Inflammatory macrophage treated with lipopolysaccharide for 4 hours (primary cell): Measurements from ENCODE around the gene GPC5.
A peak's percentile ranks its signal among the peaks of the same experiment; 100 is the strongest.
"Not testable (repeated sequence)": the region's sequence is repeated elsewhere in the genome, so short reads cannot be mapped to it uniquely, and the experiment has no call there.

ENCODE experiments used
- DNase-seq: peaks from one replicate; pipeline ENCODE4 v3.0.0-alpha.2; 2020

Gene GPC5

DNA sequence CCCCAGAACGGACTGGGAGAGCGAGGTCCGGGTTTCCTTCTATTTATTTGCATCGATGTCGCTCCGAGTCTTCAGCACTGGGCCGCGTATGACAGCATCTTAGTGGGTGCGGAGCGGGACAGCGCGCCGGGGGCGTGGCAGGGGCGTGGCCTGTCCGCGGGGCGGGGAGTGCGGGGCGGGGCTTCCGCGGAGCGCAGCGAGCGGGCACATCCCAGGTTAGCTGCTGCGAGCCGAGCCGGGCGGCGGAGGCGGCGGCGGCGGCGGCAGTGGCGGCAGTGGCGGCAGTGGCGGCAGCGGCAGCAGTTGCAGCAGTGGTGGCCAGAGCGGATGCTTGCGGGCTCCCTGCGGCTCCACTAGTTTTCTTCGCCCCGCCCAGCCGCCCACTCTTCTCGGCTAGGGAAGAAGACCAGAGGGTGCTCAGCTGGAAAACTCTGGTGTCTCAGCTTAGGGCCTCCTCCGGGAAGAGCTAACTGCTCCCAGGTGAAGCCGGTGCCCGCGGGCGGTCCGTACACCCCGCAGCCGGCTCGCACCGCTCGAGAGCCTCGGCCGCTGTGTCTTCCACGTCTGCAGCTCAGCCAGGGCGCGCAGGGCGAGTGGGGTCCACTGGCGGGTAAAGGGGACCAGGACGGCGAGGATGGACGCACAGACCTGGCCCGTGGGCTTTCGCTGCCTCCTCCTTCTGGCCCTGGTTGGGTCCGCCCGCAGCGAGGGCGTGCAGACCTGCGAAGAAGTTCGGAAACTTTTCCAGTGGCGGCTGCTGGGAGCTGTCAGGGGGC, at the start of gene GPC5:
Gene GPC5 (plus strand): TSS at position 209 of the 776 bp plus-strand sequence.
- DNase-seq, result peak; percentile 76

DNA sequence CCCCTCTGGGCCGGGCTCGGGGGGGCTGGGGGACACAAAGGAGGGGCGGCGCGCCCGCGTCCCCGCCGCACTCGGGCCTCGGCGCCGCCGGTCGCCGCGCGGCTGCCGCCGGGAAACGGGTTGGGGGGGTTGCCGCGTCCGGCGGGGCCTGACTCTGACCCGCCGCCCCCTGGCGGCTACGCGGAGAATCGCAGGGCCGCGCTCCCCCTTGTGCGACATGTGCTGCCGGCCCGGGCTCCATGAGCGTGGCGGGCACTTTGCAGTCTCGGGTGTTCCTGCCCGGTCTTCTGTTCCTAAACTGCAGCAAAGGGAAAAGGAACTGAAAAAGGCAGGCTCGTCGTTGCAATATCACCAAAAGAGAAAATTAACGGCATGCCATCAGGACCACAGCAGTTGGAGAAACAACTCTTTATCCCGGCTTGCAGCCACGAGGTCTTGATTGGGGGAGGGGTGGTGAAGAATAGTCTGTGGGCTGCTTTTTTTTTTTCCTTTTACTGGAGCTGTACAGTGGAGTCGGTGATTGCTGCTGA, 49.5 kb upstream of the GPC5 start:
- peak; percentile 88 for DNase-seq

DNA sequence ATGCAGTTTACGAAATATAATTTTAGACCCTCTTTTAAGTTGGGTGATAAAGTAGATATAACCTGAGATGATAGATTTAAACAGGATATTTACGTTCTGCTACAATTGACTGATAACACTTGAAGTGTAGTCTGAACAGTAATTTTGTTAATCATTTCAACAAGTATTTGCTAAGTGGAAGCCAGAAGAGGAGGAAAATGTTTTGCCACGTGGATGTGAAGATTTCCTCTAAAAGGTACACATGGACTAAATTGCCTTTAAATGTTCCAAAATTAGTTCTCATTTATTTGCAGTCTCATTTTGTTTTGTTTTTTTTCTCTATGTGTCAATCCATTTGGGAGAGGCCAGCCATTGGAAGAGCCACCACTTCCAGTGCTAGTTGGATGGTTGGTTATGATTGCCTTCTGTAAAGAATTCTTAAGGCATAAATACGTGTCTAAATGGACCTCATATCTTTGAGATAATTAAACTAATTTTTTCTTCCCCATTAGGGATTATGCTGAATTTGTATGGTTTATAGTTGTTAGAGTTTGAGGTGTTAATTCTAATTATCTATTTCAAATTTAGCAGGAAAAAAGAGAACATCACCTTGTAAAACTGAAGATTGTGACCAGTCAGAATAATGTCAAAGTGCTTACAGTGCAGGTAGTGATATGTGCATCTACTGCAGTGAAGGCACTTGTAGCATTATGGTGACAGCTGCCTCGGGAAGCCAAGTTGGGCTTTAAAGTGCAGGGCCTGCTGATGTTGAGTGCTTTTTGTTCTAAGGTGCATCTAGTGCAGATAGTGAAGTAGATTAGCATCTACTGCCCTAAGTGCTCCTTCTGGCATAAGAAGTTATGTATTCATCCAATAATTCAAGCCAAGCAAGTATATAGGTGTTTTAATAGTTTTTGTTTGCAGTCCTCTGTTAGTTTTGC, 48.2 kb upstream of the GPC5 start:
- DNase-seq, result no peak

DNA sequence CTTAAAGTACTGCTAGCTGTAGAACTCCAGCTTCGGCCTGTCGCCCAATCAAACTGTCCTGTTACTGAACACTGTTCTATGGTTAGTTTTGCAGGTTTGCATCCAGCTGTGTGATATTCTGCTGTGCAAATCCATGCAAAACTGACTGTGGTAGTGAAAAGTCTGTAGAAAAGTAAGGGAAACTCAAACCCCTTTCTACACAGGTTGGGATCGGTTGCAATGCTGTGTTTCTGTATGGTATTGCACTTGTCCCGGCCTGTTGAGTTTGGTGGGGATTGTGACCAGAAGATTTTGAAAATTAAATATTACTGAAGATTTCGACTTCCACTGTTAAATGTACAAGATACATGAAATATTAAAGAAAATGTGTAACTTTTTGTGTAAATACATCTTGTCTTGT, 47.3 kb upstream of the GPC5 start:
- DNase-seq, result no peak

DNA sequence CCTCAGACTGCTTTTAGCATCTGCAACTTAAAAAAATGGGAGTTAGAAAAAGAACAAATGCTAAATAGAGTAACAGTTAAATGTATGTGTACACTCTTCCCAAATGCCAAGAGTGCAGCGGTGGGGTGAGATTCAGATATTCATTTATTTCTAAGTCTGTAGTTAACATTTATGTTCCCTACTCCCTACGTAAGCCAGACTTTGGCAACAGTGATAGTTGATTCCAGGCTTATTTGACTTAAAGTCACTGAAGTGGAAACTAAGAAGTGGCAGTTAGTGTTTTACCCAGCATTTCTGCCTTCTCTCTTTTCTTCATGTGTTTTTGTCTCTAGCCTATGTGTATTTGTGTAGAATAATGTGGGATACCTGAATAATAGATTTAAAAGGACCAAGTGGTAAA, 46.4 kb upstream of the GPC5 start:
- no peak for DNase-seq

DNA sequence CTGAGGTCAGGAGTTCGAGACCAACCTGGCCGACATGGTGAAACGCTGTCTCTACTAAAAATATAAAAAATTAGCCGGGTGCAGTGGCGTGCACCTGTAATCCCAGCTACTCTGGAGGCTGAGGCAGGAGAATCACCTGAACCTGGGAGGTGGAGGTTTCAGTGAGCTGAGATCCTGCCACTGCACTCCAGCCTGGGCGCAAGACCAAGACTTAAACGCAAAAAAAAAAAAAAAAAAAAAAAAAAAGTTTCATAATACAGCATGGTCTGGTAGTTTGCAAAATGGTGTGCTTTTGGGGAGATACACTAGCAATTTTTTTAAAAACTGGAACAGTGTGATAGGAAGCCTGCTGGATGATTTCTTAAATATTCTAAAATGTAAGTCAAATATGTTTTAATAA, 45.5 kb upstream of the GPC5 start:
- DNase-seq, result not testable (repeated sequence)

DNA sequence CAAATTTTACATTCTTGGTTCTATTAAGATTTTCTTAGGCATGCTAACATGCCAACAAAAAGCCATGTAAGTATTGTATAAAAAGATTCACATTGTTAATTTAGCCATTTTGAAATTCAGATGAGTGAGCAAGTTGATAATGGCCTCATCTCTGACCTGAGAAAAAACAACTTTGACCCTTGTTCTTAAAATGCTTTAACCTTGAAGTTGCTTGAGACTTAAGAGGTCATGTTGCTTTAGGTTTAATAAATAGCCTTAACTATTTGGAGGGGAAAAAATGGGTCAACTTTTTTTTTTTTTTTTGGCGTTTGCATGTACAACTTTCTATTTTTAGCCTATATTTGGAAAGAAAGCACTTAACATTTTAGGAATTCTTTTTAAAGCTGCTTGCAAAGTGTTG, 44.9 kb upstream of the GPC5 start:
- no peak for DNase-seq

DNA sequence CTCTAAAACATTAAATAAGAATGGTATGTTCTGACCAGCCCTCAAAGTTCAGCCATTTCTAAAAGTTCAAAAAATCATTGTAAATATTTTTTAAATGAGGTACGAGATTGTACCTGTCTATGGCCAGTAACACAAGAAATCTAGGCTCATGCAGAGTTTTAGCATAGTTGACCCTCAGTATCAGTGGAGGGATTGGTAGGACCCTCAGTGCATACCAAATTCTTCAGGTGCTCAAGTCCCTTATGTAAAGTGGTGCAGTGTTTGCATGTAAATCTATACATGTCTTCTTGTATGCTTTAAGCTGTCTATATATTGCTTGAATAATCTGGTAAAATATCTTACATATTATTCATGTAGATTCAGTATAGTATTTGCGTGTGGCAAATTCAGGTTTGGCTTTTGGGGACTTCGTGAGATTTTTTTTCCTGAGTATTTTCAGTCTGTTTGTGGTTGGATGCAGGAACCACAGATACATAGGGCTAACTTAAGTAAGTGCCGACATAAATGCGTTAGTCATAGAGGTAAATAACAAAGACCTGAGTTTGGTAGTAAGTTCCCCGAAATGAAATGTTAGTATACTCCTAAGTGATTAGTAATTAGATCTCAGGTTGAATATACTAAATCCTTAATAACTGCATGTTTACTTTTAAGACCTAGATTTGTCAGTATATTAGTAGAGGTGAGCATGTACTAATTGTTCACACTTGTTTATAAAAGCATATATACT, 43.2 kb upstream of the GPC5 start:
- DNase-seq, result no peak

DNA sequence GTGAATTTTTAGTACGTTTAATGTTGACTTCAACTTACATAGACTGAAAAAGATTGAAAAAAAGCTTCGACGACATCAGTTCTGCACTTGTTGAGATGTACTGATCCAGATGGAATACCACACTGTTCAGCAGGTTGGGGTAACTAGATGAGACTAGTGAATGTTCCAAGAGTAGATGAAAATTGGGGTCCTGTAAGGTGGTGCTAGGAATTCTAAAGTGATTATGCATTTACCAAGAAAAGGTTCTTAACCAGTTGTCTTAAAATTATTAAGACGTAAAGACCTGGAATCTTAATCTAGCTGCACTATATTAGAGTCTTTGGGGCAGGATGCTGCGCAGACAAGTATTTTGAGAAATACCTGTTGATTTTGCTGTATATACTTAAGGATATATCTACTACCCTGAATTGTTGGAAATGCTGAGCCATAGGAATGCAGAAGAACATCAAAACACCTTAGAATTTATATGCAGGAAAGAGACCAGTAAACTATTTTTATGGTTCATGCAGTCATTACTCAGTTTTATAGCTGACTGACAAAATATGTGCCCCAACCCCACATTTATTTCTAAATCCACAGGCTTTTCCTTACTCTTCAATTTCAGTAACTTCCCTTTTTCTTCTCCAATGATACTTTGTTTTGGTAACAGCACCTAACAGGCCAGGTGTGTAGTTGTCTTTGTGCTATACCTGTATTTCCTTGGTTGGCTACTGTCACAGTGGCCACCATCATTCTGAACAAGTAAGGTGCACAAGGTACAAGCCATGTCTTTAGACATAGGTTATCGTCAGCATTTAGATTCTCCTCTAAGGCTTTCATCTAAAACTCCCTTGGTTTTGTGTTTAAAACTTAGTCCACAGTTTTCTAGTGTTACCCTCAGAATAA, 42.4 kb upstream of the GPC5 start:
- no peak for DNase-seq

DNA sequence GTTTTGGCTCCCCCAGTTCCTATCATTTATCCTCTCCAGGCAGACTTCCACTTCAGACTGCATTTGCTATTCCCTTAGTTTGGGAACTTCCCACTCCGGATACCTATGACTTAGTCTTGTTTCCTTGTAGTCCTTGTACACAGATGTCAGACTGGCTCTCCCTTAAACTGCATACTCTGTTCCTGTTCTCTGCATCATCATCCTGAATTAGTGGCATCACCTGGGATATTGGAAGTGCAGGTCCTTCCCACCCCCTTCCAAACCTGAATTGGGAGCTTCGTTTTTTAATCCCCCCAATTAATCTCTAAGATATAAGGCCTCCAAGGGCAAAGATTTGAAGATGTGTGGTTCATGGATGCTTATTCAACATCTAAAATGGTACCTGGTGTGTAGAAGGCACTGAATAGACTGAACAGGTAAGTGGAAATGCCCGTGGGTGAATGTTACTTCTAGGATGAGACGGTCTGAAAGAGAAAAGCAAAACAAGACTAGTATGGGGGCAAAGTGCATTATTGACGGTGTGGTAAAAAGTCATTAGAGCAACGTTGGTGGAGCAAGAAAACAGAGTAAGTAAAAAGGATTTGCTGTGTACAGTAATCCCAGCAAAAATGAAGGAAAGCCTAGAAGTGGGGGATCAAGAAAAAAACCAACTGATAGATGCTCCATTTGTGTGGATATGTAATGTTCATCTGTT, 41.4 kb upstream of the GPC5 start:
- no peak for DNase-seq

DNA sequence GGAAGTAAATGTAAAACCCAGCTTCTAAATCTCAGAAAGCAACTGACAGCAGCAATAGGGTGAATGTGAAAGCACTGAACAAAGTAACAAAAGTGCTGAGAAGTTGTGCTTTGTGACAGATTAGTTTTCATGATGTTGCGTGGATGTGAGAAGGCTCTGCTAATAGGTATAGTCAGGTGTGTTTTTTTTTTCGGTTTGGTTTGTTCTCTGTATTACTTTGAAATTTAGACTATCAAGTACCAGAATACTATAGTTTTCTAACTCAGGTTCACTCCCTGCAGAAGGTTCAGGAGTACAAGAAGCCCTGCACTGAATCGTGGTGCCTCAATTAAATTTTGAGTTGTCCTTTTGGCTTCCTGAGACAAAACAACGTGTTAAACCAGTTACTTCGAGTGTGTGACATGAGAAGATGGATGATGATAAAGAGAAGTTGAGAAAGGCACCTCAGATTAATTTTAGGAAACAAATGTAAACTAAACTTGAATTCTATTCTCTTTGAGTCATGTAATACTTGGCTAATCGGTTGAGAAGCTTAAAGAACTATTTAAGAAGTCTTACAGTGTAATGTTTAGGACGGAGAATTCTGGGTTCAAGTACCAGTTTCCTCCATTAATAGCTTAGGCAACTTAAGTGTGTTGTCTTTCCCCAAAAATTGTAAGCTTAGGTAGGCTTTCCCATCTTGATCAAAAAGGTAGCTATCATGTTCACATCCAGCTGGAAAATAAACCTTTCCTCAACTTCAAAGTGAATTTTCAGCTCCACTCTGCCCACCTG, 40.6 kb upstream of the GPC5 start:
- DNase-seq, result no peak

DNA sequence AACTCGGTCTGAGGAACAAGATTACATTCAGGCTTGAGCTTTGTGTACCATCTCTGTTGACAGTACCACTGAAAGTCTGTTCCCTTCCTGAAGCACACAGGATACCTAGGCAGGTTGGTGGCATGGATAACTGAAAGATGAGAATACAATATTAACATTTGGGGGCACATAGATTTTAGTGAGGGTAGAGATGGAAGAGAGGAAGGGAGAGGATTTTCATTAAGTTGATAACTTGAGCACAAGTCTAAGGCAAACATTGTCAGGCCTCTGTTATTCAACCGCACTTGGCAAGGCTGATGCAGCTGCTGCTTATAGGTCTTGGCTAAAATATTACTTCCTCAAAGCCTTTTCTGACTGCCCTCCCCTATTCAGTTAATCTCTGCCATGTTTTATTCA, 40.0 kb upstream of the GPC5 start:
- DNase-seq, result no peak

DNA sequence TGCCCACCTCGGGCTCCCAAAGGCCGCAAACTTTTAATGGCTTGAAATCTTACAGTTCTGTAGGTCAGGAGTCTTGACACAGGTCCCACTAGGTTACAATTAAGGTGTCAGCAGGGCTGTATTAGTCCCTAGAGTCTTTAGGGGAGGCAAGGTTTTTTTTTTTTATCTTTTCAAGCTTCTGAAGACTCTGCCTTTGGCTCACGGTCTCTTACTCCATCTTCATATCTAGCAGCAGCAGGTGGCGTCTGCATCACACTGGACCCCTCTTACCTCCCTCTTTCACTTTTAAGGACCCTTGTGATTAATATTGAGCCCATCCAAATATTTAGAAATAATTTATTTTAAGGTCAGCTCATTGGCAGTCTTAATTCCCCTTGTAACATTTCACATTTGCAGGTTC, 39.3 kb upstream of the GPC5 start:
- DNase-seq, result no peak

DNA sequence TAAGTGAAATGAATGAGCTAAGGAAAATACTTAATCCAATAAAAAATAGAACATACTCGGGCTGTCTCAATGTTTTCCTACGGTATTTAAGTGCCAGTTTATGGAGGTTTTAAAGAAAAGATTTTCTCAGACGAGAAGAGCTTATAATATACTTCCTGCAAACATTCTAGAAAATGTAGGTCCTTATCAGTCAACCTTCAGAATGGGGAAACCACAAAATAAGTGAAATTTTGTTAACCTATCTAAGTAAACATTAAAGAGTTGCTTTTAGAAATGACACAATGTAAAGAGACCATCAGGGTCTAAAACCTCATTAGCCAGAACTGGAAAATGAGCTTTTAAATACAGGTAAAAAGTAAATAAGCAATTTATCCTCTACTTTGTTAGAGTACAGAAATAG, 38.8 kb upstream of the GPC5 start:
- DNase-seq, result no peak

DNA sequence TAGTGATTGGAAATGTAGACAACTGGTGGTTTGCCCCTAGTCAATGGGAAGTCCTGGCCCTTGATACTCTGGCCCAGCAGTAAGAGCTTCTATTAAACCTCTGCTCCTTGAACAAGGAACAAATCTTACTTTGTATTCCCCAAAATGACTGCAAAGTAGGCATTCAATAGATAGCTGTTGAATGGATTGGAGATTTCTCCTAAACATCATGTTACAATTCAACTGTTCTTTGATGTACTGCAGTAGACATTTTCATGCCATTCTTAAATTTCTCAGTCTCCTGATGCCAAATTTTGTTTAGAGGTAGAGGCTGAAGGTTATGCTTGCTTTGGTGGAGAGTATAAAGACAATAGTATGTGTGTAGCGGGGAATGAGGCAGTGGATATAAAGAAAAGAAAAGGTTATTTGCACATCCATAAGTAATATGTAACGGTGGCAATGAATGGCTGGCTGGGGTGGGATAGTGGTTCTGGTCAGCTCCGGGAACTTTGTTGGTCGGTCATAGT, 38.1 kb upstream of the GPC5 start:
- no peak for DNase-seq

DNA sequence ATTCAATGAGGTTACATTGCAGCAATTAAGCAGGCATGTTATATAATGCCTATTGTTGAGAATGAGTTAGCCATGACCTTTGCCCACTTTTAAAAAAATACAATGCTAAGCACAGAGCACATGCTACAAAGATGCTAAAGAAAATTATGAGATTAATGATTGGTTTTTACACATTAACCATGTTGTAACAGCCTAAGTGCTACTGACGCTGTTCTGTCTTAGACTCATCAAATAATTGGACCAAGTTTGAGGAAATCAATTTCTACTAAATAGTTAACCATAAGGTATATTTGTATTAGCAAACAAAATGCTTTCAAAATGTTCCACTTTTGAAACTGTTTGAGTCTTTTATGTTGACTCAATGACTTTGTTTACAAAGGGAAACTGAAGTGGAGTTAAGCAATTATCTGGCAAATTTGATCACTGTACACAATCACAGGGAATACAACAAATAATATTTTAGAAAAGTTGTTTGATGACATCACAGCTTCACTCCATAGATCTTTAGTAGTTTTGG, 36.6 kb upstream of the GPC5 start:
- DNase-seq, result no peak

DNA sequence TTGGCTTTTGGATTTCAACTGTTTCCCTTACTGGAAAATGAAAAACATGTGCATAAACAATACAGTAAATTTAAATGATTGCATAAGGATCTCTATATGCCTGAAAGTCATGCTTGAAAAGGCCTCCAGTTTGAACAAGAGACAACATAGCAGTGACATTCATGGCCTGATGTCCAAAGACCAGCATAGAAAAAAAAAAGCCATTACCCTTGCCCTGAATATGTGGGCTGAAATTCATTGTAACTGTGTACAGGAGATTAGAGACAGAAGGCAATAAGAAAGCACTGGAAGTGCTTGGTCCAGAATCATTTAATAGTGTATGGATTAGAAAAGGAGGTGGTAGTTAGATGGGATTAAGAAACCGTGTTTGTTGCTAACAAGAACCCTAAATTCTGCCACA, 35.5 kb upstream of the GPC5 start:
- no peak for DNase-seq

DNA sequence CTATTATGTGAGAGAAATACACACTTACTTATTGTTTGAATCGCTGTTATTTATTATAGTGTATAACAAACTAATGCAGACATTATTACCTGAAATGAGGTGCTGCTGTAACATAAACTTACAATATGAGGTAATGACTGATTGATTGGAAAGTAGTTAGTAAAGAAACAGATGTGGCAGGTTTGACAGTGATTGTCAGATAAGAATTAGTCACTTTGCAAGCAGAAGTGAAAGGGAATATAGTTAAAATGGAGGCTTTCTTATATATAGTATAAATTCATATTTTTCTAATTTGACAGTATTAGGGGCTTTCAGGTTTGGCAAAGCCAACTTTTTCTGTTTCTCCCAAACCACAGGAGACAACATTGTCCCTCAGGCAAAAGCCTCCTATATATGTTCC, 30.3 kb upstream of the GPC5 start:
- DNase-seq, result no peak

DNA sequence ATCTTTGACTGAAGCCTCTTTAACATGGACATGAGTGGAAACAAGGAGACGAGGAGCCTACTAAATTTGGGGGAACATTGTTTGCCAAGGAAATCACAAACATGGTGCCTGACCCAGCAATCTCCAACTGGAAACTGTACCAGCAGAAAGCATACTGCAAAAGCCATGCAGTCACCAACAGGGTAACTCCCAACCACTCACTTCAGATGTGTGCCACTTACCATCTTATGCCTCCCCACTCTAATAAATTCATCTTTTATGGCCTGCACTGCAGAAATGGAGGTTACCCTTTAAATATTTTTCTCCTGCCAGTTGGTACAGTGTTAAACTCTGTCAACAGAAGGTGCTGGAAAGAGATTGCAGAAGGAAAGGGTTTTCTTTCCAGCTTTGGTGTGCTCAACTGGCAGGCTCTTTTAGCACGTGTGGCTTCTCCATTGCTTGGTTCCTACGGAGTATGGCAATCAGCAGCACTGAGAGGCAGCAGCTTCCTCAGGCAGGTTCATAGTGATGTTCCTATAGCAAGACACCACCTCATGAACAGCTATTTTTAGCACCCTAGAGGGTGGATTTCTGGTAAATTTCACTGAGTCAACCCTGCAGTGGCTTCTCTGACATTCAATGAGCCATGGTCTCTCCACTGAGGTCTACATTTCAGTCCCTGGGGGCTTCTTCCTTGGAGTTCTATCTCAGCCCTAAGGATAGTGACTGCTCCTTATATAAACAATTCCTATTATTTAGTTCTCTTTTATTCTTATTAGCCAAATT, 29.6 kb upstream of the GPC5 start:
- no peak for DNase-seq

DNA sequence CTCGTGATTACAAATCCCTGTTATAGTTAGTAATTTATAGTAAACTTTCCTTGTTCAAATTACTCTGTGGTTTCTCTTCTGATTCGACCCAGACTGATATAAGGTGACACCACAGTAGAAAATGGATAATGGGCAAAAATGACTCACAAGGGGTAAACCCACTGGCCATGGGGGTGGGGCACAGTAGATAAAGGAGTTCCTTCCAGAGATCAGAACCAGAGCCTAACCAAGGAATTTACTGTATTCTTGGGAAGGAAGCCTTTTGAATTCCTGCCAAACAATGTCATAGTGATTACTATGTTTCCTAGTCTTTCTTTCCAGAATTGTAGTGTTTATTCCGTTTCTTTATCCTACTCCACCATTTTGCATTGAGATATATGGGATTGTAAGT, 29.0 kb upstream of the GPC5 start:
- DNase-seq, result no peak
